Osteoblast (primary cell): ENCODE results near the gene FADS6. TPM values are rescaled to one million over a fixed set of nuclear protein-coding genes. Genes with fewer than 3 reads are reported as not detected.

Experiments used
- DNase-seq: peaks from one replicate; pipeline ENCODE4 v3.0.0; 2011; ENCODE audit warnings: low spot score, mixed read lengths; ENCODE audit not compliant: insufficient read length; ENCODE audit errors: missing footprints
- H2AFZ ChIP-seq: 2 replicates; pipeline ENCODE4 v1.6.0; 2011; ENCODE audit warnings: mild to moderate bottlenecking, low read length
- H3K27ac ChIP-seq: 2 replicates; pipeline ENCODE4 v1.5.1; 2011; ENCODE audit warnings: mild to moderate bottlenecking, low read depth, low read length, moderate library complexity
- H3K27me3 ChIP-seq: 2 replicates; pipeline ENCODE4 v1.6.0; 2012; ENCODE audit warnings: mild to moderate bottlenecking, control low read depth, inconsistent platforms, low read length, moderate library complexity; ENCODE audit not compliant: insufficient read depth
- H3K36me3 ChIP-seq: 2 replicates; pipeline ENCODE4 v1.5.1; 2011; ENCODE audit warnings: mild to moderate bottlenecking, low read length, control low read depth, moderate library complexity; ENCODE audit not compliant: insufficient read depth
- H3K4me1 ChIP-seq: 2 replicates; pipeline ENCODE4 v1.5.1; 2011; ENCODE audit warnings: mild to moderate bottlenecking, low read length, control low read depth, moderate library complexity; ENCODE audit not compliant: insufficient read depth
- H3K4me2 ChIP-seq: 2 replicates; pipeline ENCODE4 v1.6.0; 2011; ENCODE audit warnings: mild to moderate bottlenecking, low read length; ENCODE audit not compliant: insufficient read depth
- H3K4me3 ChIP-seq: fragments of 200-600 bp; sonication (generic); 3 replicates; pipeline ENCODE4 v1.5.1; 2012; ENCODE audit warnings: mild to moderate bottlenecking, low read length, inconsistent platforms; ENCODE audit not compliant: insufficient read depth
- H3K79me2 ChIP-seq: 2 replicates; pipeline ENCODE4 v1.6.0; 2012; ENCODE audit warnings: mild to moderate bottlenecking, low read length, control low read depth, inconsistent platforms; ENCODE audit not compliant: insufficient read depth
- H3K9me3 ChIP-seq: 2 replicates; pipeline ENCODE4 v1.5.1; 2011; ENCODE audit warnings: low read depth, low read length, control low read depth
- H4K20me1 ChIP-seq: 2 replicates; pipeline ENCODE4 v1.6.0; 2012; ENCODE audit warnings: mild to moderate bottlenecking, low read length, control low read depth; ENCODE audit not compliant: insufficient read depth
- total RNA-seq: library from RNA; depleted of rRNA; stranded (reverse); fragments of >200 nt; gene quantifications from 2 replicates; pipeline ENCODE4 v1.2.3, GENCODE V29; 2012
- TF ChIP-seq, protein P1 (sequence below): IDR thresholded peaks from 2 replicates; pipeline ENCODE4 v1.5.1; 2011; ENCODE audit warnings: mild to moderate bottlenecking, low read depth, low read length, moderate library complexity; ENCODE audit errors: extremely low read depth

The FADS6 gene
- total RNA-seq, 1 donor: not detected

DNA sequence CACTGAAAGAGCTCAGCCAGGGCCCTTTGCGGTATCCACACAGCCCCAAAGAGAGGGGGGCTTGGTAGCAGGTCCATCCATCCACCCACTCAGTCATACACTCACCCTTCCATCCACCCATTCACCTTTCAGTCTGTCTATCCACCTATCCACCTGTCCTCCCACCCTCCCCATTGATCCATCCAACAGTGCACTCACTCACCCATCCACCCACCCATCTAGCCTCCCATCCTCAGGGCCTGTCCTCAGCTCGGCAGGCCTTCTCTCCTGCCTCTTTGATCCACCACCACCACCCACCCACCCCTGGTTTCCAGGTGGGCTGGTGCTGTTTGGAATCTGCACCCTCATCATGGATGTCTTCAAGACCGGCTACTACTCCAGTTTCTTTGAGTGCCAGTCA is 31.8 kb upstream of the FADS6 start:
- no peaks in the 10 kb centered on the region for H3K36me3 ChIP-seq
- H4K20me1 ChIP-seq: no peaks in the 10 kb centered on the region
- no peak overlapping the region for H3K4me3 ChIP-seq
- DNase-seq: no peak
- TF ChIP-seq, protein P1, sequence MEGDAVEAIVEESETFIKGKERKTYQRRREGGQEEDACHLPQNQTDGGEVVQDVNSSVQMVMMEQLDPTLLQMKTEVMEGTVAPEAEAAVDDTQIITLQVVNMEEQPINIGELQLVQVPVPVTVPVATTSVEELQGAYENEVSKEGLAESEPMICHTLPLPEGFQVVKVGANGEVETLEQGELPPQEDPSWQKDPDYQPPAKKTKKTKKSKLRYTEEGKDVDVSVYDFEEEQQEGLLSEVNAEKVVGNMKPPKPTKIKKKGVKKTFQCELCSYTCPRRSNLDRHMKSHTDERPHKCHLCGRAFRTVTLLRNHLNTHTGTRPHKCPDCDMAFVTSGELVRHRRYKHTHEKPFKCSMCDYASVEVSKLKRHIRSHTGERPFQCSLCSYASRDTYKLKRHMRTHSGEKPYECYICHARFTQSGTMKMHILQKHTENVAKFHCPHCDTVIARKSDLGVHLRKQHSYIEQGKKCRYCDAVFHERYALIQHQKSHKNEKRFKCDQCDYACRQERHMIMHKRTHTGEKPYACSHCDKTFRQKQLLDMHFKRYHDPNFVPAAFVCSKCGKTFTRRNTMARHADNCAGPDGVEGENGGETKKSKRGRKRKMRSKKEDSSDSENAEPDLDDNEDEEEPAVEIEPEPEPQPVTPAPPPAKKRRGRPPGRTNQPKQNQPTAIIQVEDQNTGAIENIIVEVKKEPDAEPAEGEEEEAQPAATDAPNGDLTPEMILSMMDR: no peak
- no peaks in the 10 kb centered on the region for H3K9me3 ChIP-seq
- H3K4me2 ChIP-seq: no peak overlapping the region
- H3K27me3 ChIP-seq: peaks cover 57% of the 10 kb centered on the region
- no peak overlapping the region for H3K27ac ChIP-seq
- H3K4me1 ChIP-seq: no peaks in the 10 kb centered on the region
- no peak overlapping the region for H2AFZ ChIP-seq
- H3K79me2 ChIP-seq: no peaks in the 10 kb centered on the region

DNA sequence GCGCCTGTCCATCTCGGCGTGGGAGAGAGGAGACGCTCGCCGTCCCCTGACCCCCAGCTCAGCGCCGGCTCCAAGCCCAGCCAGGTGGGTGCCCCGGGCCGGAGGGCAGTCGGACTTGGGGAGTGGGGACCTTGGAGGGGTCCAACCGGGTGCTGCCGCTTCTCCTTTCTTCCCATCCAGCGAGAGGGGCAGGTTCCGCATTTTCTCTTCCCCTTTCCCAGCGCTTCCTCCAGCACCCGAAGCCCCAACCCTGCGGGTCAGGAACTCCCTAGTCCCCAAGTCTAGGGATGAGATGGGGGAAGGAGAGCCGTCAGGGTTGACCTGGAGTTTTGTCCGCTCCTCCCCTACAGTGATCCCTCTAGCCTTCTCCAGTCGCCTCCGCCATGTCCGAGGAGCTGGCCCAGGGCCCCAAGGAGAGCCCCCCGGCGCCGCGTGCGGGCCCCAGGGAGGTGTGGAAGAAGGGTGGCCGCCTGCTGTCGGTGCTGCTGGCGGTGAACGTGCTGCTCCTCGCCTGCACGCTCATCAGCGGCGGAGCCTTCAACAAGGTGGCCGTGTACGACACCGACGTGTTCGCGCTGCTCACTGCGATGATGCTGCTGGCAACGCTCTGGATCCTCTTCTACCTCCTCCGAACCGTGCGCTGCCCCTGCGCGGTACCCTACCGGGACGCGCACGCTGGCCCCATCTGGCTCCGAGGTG is 31.0 kb upstream of the FADS6 start, which contains the start of gene OTOP2:
OTOP2 (plus strand) TSS at position 24 of the 699 bp plus-strand sequence; CDS start at position 384, 360 bp downstream.
- H3K4me2 ChIP-seq: no peak within 1 kb of the TSS
- no peaks in the 10 kb centered on the region for H3K9me3 ChIP-seq
- no peak within 1 kb of the TSS for H3K27ac ChIP-seq
- H3K79me2 ChIP-seq: no peaks in the 10 kb centered on the region
- H4K20me1 ChIP-seq: no peaks in the 10 kb centered on the region
- TF ChIP-seq, protein P1: no peak
- H3K27me3 ChIP-seq: peaks cover 57% of the 10 kb centered on the region
- no peaks in the 10 kb centered on the region for H3K4me1 ChIP-seq
- no peak within 1 kb of the TSS for H3K4me3 ChIP-seq
- no peaks in the 10 kb centered on the region for H3K36me3 ChIP-seq
- DNase-seq: no peak
- no peak within 1 kb of the TSS for H2AFZ ChIP-seq

DNA sequence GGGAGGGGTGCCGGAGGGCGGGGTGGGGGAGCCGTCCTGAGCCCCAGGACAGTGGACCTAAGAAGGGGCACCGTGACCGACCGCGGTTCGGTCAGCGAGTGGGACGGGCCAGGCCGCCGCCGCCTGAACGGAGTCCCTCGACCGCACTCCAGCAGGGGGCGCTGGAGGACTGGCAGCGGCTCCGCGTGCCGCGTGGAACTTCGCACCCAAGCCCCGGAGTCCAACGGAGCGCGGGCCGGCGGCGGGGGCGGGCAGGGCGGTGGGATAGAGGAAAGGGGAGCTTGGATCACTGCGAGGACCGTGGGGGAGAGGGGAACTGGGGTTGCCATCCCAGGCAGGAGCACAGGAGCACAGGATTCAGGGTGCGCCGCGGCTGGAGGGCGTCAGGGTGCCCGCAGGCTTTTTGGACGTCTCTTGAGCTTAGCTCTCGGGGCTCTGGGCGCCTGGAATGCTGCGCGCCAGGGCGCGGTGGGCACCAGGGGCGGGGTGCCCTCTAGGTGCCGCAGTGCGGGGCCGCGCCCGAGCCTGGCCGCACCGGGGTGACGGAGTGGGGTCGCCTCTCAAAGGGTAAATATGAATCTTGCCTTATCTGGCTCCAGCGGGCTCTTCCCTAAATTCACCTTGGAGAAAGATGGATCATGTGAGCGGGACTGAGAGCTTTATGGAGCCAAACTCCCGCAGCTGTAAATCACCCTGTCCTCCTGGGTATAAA is 30.3 kb upstream of the FADS6 start:
- peak; percentile 97 for DNase-seq
- Histone ChIP-seq H3K27me3 (peaks cover 53% of the 10 kb centered on the region), H3K79me2 (no peaks in the 10 kb centered on the region)

More for the DNA sequence above, 30.3 kb upstream of the FADS6 start:
- Histone ChIP-seq H3K4me3 (no peak overlapping the region), H3K36me3 (no peaks in the 10 kb centered on the region), H3K4me1 (no peaks in the 10 kb centered on the region), H4K20me1 (no peaks in the 10 kb centered on the region), H2AFZ (no peak overlapping the region), H3K27ac (no peak overlapping the region), H3K4me2 (no peak overlapping the region), H3K9me3 (no peaks in the 10 kb centered on the region)
- TF ChIP-seq, protein P1: peak; percentile 36
